Right lobe of liver (tissue), 6 donors: ENCODE data around the gene SKIC2. TPM values are rescaled to one million over a fixed set of nuclear protein-coding genes. Genes with fewer than 3 reads are reported as not detected.

Source experiments
- ATAC-seq, 4 donors: fragments of 200-7000 bp; cut with Tn5 transposase; one replicate each; pipeline ENCODE4 v1.9.1; 2020; ENCODE audit warnings: mild to moderate bottlenecking in 4 of 4, moderate library complexity in 4 of 4
- DNase-seq, 3 donors: peaks; one replicate each; pipeline ENCODE4 v3.0.0-alpha.2; 2020
- H3K27ac ChIP-seq, 3 donors: fragments of 200-600 bp; one replicate each; pipeline ENCODE4 v1.8.0; 2022
- H3K27me3 ChIP-seq, 2 donors: fragments of 200-600 bp; one replicate each; pipeline ENCODE4 v1.8.0; 2022
- H3K36me3 ChIP-seq, 4 donors: fragments of 200-600 bp; sonication (generic) in 1 of 4; one replicate each; pipeline versions ENCODE4 v1.5.1 to v1.8.0; 2017 to 2022; ENCODE audit warnings: control low read depth in 1 of 4
- H3K4me1 ChIP-seq, 4 donors: fragments of 200-600 bp; sonication (generic) in 1 of 4; one replicate each; pipeline versions ENCODE4 v1.5.1 to v1.8.0; 2017 to 2022; ENCODE audit warnings: control low read depth in 1 of 4
- H3K4me3 ChIP-seq, 3 donors: fragments of 200-600 bp; one replicate each; pipeline ENCODE4 v1.8.0; 2022
- H3K9me3 ChIP-seq, 4 donors: fragments of 200-600 bp; sonication (generic) in 1 of 4; one replicate each; pipeline versions ENCODE4 v1.5.1 to v1.8.0; 2017 to 2022; ENCODE audit warnings: control low read depth in 1 of 4
- CTCF ChIP-seq, 4 donors: fragments of 200-600 bp in 3 of 4; fragments of 450-650 bp in 1 of 4; IDR thresholded peaks; one replicate each; pipeline versions ENCODE4 v1.5.1 to v1.8.0; 2016 to 2022; ENCODE audit warnings: antibody characterized with exemption in 4 of 4, mild to moderate bottlenecking in 2 of 4
- POLR2A ChIP-seq: fragments of 450-650 bp; IDR thresholded peaks from one replicate; pipeline ENCODE4 v1.6.1; 2017; ENCODE audit warnings: antibody characterized with exemption, mild to moderate bottlenecking
- WGBS: methylation state at CpG from one replicate; pipeline ENCODE4 v1.1.6; 2018; ENCODE audit warnings: low coverage, low lambda C conversion rate; ENCODE audit not compliant: insufficient coverage; ENCODE audit errors: missing lambda C conversion rate; 5-methylcytosine and 5-hydroxymethylcytosine counted together
- intact Hi-C, 2 donors: fragments of 100-400 bp; cut with DNase I; formaldehyde crosslinking; loops; one replicate each; pipeline versions ENCODE4 v1.11.2 to v1.14.1; 2022
- total RNA-seq, 6 experiments: library from RNA; depleted of rRNA in 2 of 6; stranded (reverse); fragments of >200 nt in 2 of 6; fragmentation: NEBNext Ultra II Directional in 3 of 6; extraction: Animal tissue kit (Norgen Biotek cat#: 25700) in 3 of 6; gene quantifications; one replicate each; pipeline versions ENCODE4 v1.1.0 to v1.2.4, GENCODE V29; 2016 to 2023
- donor health status: DM: no; HTN: yes; CAD: no.
- donor health status: DM: no; HTN: no; CAD: no.
- donor health status: DM: no; HTN: no; CAD: no.
- donor health status: DM: no; HTN: yes; CAD: no.
- donor health status: DM: no; HTN: yes; CAD: no.

Gene SKIC2
- total RNA-seq, 6 experiments from 2014 or later: 26.3 to 73.1 (median 47.1) TPM

DNA sequence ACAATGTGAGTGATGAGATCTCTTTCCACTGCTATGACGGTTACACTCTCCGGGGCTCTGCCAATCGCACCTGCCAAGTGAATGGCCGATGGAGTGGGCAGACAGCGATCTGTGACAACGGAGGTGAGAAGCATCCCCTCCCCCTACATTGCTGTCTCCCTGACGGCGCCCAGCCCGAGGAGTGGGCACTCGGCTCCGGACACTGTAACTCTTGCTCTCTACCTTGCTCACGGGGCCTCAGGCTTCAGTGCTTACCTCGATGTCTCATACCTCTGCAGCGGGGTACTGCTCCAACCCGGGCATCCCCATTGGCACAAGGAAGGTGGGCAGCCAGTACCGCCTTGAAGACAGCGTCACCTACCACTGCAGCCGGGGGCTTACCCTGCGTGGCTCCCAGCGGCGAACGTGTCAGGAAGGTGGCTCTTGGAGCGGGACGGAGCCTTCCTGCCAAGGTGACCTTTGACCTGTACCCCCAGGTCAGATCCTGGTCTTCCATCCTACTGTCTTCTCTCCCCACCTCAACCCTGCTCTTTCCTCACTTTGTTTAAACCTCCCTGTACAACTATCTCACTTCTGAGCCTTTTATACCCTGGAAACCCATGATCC, 11.8 kb upstream of the SKIC2 start:
- Histone ChIP-seq H3K27ac (peak overlapping the region; percentile 89 to 96 (median 91)), H3K4me3 (peak overlapping the region; percentile 57 to 92 (median 78)), H3K9me3 (no peaks in the 10 kb centered on the region), H3K36me3 (peaks cover 0 to 64% (median 28%) of the 10 kb centered on the region in 4 donors), H3K27me3 (no peaks in the 10 kb centered on the region), H3K4me1 (peaks cover 0 to 37% (median 15%) of the 10 kb centered on the region in 4 donors)
- intact Hi-C loops: no loop called here
- 42% methylated on average over 9 of the region's 24 CpGs for WGBS
- no peak for ATAC-seq
- no peak for DNase-seq
- TF ChIP-seq POLR2A (no peak), CTCF (IDR thresholded peaks at IDR 0.05) (no peak)

DNA sequence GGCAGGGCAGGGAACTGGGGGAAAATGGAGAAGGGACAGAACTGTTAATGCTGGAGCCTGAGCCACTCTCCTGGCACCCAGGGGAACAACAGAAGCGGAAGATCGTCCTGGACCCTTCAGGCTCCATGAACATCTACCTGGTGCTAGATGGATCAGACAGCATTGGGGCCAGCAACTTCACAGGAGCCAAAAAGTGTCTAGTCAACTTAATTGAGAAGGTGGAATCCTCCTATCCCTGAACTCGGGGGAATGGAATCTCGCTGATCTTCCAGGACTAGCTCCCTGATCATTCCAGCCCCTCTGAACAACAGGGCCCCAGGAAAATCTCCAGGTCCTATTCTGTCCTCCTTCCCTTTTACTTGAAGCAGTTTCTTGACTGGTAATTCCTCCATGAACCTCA, 11.1 kb upstream of the SKIC2 start:
- TF ChIP-seq CTCF (IDR thresholded peaks at IDR 0.05): no peak
- TF ChIP-seq POLR2A: no peak
- intact Hi-C loops: no loop called here
- H3K27ac ChIP-seq: peak overlapping the region; percentile 89 to 96 (median 91)
- DNase-seq: no peak
- peaks cover 0 to 68% (median 28%) of the 10 kb centered on the region in 4 donors for H3K36me3 ChIP-seq
- no peaks in the 10 kb centered on the region for H3K27me3 ChIP-seq
- peak overlapping the region; percentile 57 to 92 (median 78) for H3K4me3 ChIP-seq
- H3K4me1 ChIP-seq: peaks cover 0 to 37% (median 14%) of the 10 kb centered on the region in 4 donors
- 43% methylated on average over 3 of the region's 4 CpGs for WGBS
- H3K9me3 ChIP-seq: no peaks in the 10 kb centered on the region
- no peak for ATAC-seq

DNA sequence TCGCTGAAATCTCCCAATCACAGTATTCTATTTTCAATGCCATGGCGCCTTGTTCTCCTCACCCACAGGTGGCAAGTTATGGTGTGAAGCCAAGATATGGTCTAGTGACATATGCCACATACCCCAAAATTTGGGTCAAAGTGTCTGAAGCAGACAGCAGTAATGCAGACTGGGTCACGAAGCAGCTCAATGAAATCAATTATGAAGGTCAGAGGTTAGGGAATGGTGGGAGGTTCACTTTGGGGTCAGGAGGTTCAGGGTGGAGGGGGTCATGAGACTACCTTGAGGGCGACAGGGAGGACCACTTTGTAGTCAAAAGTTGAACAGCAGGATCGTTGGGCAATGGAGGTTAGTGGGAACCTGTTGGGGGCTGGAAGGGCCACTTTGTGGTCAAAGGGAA, 10.7 kb upstream of the SKIC2 start:
- H3K9me3 ChIP-seq: no peaks in the 10 kb centered on the region
- no peak for ATAC-seq
- H3K27me3 ChIP-seq: no peaks in the 10 kb centered on the region
- WGBS: 40% methylated on average over 4 of the region's 5 CpGs
- peaks cover 0 to 36% (median 12%) of the 10 kb centered on the region in 4 donors for H3K4me1 ChIP-seq
- TF ChIP-seq CTCF (IDR thresholded peaks at IDR 0.05) (no peak), POLR2A (no peak)
- H3K27ac ChIP-seq: peak overlapping the region in 2 of 3 donors; percentile 91 to 96
- H3K36me3 ChIP-seq: peaks cover 0 to 69% (median 28%) of the 10 kb centered on the region in 4 donors
- H3K4me3 ChIP-seq: peak overlapping the region in 2 of 3 donors; percentile 78 to 92
- DNase-seq: no peak
- intact Hi-C loops: no loop called here

DNA sequence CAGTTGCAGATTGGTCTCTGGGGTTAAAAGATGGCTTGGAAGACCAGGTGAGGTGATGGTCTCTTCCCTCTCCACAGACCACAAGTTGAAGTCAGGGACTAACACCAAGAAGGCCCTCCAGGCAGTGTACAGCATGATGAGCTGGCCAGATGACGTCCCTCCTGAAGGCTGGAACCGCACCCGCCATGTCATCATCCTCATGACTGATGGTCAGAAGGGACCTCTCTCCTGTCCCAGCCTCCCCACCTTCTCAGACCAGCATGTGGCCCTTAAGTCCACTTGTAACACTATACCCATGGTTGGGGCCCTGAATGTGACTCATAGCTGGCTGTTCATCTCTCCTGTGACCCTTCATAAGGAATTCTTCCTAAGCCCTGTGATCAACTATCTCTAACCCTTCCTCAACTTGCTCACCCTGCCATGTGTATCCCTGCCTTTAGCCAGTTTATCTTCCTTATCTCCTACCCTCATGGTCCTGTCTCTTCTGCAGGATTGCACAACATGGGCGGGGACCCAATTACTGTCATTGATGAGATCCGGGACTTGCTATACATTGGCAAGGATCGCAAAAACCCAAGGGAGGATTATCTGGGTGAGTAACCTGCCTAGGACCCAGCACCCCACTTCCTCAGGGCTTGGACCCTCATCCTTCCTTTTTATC, 10.1 kb upstream of the SKIC2 start:
- ATAC-seq: peak in 1 of 4 donors; percentile 0
- intact Hi-C loops: no loop called here
- DNase-seq: no peak
- Histone ChIP-seq H3K9me3 (no peaks in the 10 kb centered on the region), H3K4me1 (peaks cover 0 to 31% (median 9%) of the 10 kb centered on the region in 4 donors), H3K36me3 (peaks cover 0 to 70% (median 30%) of the 10 kb centered on the region in 4 donors), H3K4me3 (no peak overlapping the region), H3K27ac (peak overlapping the region in 1 of 3 donors; percentile 18), H3K27me3 (no peaks in the 10 kb centered on the region)
- 46% methylated on average over 3 of the region's 6 CpGs for WGBS
- no peak for TF ChIP-seq CTCF (IDR thresholded peaks at IDR 0.05)
- no peak for TF ChIP-seq POLR2A
